GM18505 (cell line): ENCODE measurements around the gene MS4A2.
"Not testable (repeated sequence)": the region's sequence is repeated elsewhere in the genome, so short reads cannot be mapped to it uniquely, and the experiment has no call there.

ENCODE experiments used
- ATAC-seq: cut with Tn5 transposase; IDR thresholded peaks from one replicate; pipeline ENCODE4 v1.9.1; 2021; ENCODE audit not compliant: unreplicated experiment
- POLR2A ChIP-seq: IDR thresholded peaks from 4 replicates; pipeline ENCODE4 v1.6.1; 2011; ENCODE audit warnings: borderline replicate concordance; ENCODE audit not compliant: insufficient read depth, insufficient read length; ENCODE audit errors: extremely low read depth

MS4A2 gene

DNA sequence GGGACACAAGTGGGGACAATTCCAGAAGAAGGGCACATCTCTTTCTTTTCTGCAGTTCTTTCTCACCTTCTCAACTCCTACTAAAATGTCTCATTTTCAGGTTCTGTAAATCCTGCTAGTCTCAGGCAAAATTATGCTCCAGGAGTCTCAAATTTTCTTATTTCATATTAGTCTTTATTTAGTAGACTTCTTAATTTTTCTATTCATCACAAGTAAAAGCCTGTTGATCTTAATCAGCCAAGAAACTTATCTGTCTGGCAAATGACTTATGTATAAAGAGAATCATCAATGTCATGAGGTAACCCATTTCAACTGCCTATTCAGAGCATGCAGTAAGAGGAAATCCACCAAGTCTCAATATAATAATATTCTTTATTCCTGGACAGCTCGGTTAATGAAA, at the start of gene MS4A2:
Gene MS4A2, plus strand, starts transcription at position 301 of the 400 bp plus-strand sequence. CDS start 102 bp downstream, outside the sequence.
- no peak for ATAC-seq
- TF ChIP-seq POLR2A = no peak

DNA sequence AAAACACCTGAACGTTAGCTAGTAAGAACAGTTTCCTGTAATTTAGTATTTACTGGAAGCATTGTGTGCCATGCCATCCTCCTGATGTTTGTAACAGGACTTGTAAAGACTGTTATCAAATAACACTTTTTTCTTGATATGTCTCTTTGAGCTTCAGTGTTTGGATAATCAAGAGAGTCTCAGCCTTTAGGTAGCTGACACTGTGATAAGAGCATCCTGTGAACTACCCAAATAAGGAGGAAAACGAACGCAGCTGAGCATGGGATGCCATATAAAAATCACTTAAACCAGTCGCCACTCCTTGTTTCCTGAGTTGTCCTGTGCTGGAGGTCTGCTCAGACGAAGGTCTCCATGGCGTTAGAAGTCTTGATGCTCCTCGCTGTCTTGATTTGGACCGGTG, 48.4 kb upstream of the MS4A2 start, which contains the start of gene OOSP2:
Gene OOSP2, plus strand, starts transcription at position 301 of the 400 bp plus-strand sequence. Its CDS starts 51 bp downstream, at position 352.
- ATAC-seq = no peak
- TF ChIP-seq POLR2A = no peak

DNA sequence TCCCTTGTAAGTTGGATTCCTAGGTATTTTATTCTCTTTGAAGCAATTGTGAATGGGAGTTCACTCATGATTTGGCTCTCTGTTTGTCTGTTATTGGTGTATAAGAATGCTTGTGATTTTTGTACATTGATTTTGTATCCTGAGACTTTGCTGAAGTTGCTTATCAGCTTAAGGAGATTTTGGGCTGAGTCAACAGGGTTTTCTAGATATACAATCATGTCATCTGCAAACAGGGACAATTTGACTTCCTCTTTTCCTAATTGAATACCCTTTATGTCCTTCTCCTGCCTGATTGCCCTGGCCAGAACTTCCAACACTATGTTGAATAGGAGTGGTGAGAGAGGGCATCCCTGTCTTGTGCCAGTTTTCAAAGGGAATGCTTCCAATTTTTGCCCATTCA, 38.0 kb upstream of the MS4A2 start:
- ATAC-seq = not testable (repeated sequence)

DNA sequence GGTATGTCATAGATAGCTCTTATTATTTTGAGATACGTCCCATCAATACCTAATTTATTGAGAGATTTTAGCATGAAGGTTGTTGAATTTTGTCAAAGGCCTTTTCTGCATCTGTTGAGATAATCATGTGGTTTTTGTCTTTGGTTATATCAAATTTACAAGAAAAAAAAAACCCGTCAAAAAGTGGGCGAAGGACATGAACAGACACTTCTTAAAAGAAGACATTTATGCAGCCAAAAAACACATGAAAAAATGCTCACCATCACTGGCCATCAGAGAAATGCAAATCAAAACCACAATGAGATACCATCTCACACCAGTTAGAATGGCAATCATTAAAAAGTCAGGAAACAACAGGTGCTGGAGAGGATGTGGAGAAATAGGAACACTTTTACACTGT, 37.6 kb upstream of the MS4A2 start:
- not testable (repeated sequence) for ATAC-seq

DNA sequence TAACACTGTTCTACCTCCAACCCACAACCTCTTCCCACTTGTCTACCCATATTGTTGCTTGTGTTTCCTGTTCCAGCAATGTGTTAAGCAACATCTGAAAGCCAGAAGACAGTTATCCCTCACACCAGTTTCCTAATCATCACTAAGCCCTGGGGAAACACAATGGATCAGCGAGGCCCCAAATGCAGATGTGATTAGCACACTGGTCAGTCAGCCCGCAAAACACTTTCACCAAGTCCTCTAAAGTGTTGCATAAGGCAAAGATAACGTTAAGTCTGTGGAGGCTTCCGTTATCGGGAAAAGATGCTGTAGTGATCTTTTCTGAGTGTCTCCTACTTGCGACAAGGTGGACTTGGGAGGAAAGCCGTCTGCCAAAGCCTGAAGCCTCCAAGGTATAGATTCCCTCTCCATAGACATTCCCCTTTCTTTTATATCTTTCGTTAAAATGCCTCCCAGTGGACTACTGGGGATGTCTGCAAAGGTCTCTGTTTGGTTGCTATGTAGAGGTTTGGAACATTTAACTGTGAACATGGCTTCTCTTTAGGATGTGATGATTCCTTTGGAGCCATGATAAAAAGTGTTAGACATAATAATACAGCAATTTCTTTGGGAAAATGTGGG, 32.0 kb upstream of the MS4A2 start, which contains the start of gene MS4A3:
Gene MS4A3, plus strand, starts transcription at position 317 of the 621 bp plus-strand sequence. CDS start 4,496 bp downstream, outside the sequence.
- no peak for ATAC-seq
- no peak for TF ChIP-seq POLR2A

DNA sequence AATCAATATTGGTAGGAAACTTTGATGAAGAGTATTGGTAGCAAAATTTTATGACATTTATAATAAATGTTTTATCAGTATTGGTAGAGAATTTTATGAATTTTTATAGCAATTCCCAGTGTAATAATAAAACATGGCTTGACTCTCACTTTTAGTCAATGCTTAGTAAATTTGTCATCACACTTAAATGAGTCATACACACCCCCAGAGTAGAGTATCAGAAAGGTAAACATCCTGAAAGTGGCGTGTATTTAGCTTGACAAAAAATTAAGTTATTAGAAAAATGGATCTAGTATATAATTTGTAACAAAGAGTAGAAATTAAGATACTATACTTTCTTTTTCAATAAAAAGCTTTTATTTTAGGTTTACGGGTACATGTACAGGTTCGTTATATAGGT, 29.4 kb upstream of the MS4A2 start:
- no peak for TF ChIP-seq POLR2A
- ATAC-seq = no peak

DNA sequence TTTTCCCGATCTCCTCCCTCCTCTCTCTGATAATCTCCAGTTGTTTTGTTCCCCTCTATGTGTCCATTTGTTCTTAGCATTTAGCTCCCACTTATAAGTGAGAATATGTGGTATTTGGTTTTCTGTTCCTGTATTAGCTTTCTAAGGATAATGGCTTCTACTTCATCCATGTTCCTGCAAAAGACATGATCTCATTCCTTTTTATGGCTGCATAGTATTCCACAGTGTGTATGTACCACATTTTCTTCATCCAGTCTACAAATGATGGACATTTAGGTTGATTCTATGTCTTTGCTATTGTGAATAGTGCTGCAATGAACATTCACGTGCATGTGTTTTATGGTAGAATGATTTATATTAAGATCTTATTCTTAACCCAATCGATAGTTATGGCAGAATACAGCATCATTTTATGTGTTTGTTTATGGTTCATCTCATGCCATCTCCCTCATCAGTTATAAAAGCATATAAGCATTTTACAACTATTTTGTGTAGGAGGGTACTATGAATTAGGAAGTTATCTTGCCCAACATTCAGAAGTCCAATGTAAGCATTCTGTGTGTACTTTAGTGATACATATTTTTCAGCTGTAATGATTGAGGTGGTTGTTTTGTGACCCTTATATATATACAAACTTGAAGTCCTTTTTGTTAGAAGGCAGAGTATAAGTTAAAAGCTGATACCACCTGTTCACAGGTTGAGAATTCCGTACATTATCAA, 28.8 kb upstream of the MS4A2 start:
- TF ChIP-seq POLR2A = no peak
- ATAC-seq = no peak

DNA sequence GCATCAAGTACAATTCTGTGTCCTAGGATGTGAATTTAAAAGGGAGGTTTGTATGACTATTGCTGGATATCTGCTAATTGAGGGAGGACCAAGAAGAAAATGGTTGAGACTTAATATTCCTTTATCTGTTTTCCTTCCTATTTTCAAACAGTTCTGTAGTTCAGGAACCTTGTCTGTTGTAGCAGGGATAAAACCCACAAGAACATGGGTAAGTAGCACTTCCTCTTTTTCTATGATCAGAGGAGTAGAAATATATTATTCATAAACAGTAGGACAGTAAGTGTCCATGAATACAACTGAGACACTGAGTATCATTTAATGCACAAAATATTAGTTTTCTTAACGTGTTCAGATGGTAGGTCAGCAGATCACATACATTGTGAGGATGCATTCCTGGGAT, 24.4 kb upstream of the MS4A2 start:
- TF ChIP-seq POLR2A = no peak
- ATAC-seq = no peak

DNA sequence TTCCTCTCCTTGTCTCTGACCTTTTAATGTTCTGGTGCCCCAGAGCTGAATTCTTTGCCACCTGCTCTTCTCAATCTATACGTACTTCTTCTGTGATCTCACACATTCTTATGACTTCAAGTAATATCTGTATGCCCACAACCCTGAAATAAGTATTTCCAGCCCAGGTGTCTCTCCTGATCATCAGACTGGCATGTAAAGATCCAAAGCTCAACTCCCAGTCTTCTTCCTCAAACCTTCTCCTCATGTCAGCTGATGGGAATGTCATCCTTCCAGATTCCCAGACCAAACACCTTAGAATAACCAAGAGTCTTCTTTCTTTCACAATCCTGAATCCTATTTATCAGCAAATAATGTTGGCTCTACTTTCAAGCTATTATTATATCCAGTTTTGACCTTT, 22.7 kb upstream of the MS4A2 start:
- TF ChIP-seq POLR2A = no peak
- no peak for ATAC-seq

DNA sequence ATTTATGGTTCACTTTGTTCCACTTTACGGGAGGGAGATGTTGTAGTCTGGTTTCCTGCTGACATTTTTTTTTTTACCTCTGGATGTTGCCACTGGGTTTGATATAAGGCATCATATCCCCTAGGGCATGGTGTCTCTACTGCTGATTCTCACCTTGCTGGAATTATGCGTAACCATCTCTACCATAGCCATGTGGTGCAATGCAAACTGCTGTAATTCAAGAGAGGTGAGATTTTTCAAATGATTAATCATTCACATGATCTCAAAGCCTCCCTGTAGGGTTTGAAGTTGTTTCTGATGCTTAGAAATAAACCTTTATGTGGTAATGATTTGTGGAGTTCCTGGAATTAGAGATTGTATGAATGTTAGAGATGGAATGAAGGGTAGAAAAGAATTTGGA, 19.0 kb upstream of the MS4A2 start:
- TF ChIP-seq POLR2A = no peak
- no peak for ATAC-seq

DNA sequence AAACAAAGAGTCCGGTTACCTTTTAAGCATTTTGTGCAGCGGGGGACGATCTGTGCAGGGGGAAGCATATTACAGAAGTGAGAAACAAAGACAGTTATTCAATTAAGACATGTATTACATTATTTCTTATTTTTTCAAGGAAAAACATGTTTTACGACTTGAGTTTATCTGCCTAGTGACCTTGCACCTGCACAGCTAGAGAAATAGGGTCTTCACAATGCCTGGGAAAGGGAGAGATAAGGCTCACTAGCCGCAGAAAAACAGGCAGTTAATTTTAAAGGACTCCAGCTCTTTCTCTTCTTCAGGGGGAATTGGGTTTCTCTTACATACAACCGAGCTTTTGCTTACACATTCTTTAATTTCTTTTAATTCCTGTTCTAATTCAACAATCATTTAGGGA, 16.8 kb upstream of the MS4A2 start:
- ATAC-seq = not testable (repeated sequence)

DNA sequence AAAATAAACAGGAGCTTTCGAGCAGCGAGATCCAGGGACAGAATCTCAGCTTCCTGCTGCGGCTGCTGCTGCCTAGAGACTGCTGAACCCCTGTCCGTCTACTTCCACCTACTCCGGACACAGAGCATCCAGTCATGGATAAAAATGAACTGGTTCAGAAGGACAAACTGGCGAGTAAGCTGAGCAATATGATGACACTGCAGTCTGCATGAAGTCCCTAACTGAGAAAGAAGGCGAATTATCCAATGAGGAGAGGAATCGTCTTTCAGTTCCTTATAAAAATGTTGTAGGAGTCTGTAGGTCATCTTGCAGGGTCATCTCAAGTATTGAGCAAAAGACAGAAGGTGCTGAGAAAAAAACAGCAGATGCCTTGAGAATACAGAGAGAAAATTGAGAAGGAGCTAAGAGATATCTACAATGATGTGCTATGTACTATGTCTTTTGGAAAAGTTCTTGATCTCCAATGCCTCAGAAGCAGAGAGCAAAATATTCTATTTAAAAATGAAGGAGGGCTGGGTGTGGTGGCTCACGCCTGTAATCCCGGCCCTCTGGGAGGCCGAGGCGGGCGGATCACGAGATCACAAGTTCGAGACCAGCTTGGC, 11.1 kb upstream of the MS4A2 start:
- no peak for TF ChIP-seq POLR2A
- no peak for ATAC-seq

DNA sequence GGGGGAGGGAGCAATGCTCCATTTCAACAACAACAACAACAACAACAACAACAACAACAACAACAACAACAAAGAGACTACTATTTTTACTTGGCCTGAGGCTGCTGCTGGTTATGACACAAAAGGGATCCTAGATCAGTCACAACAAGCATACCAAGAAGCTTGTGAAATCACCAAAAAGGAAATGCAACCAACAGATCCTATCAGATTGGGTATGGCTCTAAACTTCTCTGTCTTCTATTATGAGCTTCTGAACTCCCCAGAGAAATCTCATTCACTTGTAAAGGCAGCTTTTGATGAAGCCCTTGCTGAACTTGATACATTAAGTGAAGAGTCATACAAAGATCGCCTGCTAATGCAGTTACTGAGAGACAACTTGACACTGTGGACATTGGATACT, 10.5 kb upstream of the MS4A2 start:
- no peak for TF ChIP-seq POLR2A
- no peak for ATAC-seq

DNA sequence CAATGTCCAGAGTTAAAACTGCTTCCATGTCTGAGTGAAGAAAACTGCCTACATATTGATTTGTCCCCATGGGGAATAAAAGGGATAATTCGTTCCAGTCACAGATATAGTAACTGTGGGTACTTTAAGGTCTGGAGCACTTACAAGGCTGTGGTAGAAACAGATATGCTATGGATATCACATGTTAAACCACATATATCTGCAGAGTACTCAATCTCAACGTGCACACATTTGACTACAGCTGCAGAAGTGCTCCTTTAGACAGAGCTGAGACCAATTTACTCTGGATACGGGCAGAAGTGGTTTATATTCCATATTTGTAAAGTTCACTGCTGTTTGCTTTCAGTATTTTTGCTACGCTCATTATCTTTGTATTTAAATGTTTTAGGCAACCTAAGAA, 9.7 kb upstream of the MS4A2 start:
- ATAC-seq = no peak
- no peak for TF ChIP-seq POLR2A
